GM21737 (cell line): Measurements from ENCODE around the gene CERS1.
"Not testable (repeated sequence)": the region's sequence is repeated elsewhere in the genome, so short reads cannot be mapped to it uniquely, and the experiment has no call there.

Source experiments
- ATAC-seq: cut with Tn5 transposase; IDR thresholded peaks from one replicate; pipeline ENCODE4 v1.9.1; 2021; ENCODE audit warnings: mild to moderate bottlenecking, moderate library complexity; ENCODE audit not compliant: unreplicated experiment

CERS1 gene

DNA sequence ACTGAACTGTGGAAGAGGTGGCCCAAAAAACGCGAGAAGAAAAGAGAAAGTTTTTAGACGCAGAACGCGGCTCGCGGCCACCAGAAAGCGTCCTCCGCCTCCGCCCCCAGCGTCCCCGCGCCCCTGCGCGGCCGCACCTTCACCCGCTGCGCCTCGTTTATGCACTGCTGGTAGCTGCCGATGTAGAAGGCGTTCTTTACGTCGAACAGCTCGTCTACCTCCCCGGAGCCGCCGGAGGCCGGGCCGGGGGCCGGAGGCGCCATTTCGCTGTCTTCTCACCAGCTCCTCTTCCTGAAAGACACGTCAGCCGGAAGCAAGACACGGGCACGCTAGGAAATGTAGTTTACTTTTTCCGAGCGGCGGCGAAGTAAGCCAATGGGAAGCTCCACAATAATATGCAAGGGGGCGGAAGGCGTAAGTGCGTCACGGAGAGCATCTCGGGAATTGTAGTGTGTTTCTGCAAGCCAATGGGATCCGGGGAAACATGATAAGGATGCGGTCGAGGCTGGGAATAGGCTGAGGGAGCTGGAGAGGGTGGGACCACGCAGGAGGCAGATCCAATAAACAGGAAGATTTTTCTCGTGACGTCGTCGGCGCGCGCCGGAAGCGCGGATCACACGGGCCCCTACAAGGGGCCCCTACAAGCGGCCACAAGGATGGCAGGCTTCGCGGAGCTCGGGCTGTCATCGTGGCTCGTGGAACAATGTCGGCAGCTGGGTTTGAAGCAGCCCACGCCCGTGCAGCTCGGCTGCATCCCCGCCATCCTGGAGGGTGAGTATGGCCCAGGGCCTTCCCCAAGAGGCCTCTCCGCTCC, 23.3 kb upstream of the CERS1 start, which contains the start of the genes COPE and DDX49:
Gene COPE (minus strand): TSS at position 302 of the 814 bp plus-strand sequence. CDS start 39 bp downstream, at position 263.
Gene DDX49 (plus strand): TSS at position 630 of the 814 bp plus-strand sequence. CDS start 27 bp downstream, at position 657.
- peak; percentile 86 for ATAC-seq

DNA sequence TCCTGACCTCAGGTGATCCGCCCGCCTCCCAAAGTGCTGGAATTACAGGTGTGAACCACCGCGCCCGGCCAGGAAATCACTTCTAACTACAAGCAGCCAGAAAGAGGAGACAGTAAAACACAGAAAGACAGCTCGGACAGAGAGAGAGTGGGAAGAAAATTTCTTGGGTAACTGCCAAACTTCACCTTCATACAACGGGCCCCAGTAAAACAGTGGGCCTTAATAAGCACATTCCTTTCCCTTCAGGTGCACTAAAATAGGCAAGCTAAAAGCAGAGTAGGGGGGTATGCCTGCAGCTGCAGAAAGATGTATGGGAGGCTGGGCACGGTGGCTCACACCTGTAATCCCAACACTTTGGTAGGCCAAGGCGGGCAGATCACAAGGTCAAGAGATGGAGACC, 21.6 kb upstream of the CERS1 start:
- not testable (repeated sequence) for ATAC-seq

DNA sequence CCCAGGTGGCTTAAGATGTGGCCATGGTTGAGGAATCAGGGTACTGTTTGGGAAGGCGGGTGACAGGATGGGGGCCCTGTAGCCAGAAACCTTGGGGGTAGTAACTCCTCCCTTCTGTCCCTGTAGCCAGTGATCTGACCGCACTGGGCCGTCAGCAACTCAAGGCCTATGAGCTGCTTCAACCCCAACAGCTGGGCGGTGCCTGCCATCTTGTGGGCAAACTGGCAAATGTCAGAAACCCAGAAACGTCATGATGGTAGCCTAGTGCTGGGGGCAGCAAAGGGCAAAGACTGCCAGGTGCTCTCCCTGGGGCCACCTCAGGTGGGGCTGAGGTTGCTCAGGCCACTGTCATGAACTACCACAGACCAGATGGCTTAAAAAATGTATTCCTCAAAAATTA, 19.7 kb upstream of the CERS1 start:
- no peak for ATAC-seq

DNA sequence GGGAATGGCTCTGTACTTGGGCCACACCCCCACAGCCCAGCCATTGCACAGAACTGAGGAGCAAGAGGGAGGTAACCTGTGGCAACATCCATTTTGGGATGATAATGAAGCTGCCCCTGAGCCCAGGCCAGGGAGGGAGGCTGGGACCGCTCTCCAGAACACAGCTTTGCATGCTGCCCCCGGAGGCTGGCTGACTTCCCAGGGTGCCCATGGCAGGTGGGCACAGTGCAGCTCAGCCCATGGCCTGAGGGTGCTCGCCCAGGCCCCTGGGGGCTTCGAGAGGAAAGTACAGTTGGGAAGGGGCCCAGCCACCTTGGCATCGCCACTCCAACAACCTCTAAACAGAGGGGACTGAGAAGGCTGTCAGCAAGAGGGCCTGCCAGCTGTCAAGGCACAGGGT, 17.5 kb upstream of the CERS1 start:
- no peak for ATAC-seq

DNA sequence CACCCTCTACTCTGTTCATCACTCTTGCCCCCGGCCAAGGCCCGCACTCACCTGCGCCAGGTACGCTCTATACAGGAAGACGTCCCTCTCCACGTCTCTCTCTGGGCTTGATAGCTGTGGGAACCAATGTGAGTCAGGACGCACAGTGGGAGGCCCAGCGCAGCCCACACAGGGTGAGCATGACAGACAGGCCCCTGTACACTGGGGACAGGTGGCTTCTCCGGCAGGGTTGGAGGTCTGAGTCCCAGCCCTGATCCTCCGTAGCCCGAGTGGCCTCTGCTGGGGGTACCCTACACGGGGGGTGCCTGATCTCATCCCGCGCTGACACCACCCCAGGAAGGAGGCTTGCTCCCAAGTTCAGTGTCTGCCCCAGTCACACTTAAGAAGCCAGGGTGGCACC, 17.0 kb upstream of the CERS1 start:
- no peak for ATAC-seq

DNA sequence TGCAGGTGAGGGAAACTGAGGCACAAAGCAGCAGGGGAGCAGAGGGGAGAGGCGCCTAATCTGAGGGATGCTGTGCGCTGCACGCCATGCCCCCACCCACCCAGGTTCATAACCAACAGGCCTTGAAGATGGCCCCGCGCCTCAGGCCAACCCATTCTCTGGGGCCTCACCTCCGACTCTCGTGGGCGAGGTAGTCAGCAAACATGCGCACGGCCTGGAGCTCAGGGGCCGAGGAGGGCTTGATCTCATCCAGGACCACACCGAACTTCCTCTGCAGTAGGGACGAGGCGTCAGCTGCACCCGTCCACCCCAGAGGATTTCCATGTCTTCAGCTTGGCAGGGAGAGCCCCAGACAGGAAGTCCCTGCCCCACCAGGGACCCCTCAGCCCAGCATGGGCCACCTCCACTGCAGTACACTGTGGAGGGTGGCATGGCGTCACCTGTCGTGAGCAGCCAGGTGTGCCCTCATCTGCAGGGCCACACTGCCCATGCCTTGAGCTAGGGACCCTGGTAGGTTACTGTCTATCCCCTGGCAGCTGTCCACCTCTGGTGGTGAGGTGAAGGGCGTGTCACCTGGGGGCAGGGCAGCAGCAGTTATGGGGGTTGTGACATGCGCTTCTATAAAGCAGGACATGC, 15.0 kb upstream of the CERS1 start:
- ATAC-seq, result no peak

DNA sequence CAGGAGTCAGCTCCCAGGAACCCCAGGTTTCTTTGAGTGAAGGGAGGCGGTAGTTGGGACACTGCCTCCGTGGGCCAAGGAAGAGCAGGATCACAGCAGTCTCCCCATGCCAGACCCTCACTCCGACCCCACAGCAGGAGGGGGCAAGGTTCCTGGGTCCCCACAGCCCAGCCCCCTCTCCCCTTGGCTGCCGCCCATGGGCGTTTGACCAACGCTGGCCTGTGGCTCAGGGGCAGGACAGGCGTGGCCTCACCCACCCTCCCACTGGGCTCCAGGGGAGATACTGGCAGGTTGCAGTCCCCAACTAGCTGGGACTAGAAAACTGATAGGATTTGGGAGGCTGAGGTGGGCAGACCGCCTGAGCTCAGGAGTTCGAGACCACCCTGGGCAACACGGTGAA, 14.1 kb upstream of the CERS1 start:
- no peak for ATAC-seq

DNA sequence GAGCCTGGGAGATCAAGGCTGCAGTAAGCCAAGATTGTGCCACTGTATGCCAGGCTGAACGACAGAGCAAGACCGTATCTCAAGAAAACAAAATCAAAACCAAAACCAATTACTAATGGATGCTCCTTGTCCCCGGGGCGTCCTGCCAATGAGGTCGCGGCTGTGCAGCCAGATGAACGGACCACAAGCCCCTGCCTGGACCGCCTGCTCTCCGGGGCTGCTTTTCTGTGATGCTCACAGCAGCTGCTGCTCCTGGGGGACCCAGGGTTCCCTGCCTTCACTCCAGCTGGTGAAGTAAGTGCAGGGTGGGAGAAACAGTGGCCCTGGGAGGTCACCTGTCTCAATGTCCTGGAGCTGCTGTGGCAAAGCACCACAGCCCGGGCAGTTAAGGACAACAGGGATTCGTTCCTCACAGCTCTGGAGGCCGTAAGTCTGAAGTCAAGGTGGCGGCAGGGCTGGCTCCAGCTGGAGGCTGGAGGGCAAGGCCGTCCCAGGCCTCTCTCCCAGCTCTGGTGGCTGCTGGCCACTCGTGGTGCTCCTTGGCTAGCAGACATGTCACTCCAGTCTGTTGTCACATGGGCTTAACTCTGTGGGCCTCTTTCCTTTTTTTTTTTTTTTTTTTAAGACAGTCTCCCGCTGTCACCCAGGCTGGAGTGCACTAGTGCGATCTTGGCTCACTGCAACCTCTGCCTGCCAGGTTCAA, 13.1 kb upstream of the CERS1 start:
- ATAC-seq, result no peak

DNA sequence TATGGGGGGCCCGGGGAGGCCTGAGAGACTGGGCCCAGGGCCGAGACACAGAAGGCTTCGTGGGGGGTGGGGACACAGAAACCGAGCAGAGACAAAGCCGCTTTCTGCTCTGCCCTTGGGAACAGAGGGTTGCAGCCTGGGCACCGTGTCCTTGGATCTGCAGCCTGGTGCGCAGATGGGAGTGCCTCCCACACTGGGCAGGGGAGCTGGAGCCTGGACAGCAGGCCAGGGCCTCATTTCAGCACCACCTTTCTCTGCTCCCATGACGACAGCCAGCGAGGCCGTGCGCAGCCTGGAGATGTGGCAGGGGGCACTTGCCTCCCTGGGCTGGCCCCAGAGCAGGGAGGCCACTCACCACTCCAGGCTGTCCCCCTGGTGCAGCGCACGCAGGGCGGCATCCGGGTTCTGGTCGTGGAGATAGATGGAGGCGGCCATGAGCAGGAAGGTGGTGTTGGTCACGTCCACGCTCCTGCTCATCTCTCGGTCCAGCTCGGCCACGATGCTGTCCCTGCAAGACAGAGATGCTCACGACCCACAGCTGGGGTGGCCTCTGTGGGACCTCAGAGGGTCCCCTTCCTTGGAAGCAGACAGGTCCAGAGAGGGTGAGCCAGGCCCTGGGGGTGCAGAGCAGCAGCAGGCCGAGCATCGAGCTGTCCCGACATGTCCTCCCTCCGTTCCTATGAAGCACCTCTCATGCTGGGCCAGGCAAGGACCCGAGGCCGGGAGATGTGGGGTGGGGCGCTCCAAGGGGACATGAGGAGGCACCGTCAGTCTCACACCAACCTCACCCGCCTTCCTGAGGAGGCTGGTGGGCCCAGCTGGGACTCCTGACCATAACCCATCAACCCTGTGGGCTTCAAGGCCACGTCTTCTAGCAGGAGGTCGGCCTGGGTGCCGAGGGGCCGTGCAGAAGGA, 10.9 kb upstream of the CERS1 start:
- no peak for ATAC-seq

DNA sequence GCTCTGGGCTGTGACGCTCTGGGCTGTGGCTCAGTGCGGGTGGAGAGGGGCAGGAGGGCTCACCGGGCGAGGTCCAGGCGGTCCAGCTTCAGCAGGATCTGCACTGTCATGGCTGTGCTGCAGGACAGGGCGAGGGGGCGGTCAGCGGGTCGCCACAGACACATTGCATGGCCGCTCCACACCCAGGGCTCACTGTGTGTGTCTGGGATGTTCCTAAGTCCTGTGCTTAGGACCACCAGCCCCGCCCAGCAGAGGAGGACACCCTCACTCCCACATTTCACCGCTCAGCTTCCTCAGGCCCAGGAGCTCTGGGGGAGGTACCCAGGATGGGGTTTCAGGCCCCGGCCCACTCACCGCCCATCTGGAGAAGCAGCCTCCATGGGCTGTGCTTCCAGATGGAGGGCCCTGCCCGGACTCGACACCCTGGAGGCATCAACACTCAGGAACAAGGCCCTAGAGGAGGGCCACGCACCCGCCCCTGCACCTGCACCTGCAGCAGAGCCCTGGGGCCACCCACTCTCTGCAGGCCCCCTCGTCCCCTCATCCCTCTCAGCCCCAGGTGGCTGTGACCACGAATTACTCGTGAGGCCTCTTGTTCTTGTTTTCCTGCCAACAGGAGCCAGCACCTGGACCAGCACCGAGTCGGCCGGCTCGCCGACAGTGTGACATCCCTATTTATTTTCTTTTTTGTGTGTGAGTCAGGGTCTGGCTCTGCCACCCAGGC, 9.7 kb upstream of the CERS1 start:
- ATAC-seq, result no peak

DNA sequence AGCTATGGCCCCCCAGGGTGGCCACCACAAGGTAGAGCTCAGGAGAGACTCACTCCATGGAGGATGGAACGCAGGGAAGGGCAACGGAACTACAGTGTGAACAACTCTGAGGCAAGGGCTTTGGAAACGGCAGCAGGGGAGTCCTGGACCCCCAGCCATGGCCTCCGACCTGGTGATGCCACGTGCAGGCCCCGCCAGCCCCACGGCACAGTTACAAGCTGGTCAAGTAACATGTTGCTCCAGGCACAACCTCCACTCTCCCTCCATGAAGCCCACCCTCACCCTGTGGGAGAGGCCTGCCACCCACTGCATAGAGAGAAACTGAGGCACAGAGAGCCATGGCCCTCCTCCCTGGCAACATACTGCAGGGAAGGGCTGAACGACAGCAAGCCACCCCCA, 9.1 kb upstream of the CERS1 start:
- ATAC-seq, result no peak

DNA sequence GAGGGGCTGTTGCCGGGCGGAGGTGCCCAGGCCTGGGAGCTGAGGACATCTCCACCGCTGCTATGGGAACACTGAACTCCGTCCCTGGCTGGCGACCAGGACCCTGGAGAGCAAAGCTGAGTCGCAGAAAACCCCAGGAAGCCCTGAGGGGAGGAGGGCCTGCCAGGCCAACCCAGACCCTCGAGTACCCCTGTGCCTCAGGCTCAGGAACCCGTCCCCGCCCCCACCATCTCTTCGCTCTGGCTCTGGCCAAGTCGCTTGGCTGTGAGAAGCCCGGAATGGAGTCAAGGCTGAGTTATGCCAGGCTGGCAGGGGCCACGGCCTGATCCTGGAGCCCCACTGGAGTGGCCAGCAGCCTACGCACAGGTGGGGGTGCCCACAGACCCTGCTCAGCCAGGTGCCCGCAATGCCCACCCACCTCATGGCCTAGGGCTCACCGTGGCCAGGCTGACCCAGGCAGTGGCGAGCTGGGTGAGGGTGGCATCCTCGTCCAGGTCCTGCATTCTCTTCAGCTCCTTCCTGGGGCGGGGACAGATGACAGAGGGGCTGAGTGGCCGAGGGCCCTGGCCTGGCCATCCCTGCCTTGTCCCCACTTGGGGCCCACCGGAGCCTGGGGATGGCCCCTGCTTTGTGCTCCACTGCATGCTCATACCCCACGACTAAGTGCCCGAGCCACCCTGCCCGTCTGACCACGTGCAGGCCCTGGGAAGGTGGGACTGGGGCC, 8.5 kb upstream of the CERS1 start:
- ATAC-seq, result no peak

DNA sequence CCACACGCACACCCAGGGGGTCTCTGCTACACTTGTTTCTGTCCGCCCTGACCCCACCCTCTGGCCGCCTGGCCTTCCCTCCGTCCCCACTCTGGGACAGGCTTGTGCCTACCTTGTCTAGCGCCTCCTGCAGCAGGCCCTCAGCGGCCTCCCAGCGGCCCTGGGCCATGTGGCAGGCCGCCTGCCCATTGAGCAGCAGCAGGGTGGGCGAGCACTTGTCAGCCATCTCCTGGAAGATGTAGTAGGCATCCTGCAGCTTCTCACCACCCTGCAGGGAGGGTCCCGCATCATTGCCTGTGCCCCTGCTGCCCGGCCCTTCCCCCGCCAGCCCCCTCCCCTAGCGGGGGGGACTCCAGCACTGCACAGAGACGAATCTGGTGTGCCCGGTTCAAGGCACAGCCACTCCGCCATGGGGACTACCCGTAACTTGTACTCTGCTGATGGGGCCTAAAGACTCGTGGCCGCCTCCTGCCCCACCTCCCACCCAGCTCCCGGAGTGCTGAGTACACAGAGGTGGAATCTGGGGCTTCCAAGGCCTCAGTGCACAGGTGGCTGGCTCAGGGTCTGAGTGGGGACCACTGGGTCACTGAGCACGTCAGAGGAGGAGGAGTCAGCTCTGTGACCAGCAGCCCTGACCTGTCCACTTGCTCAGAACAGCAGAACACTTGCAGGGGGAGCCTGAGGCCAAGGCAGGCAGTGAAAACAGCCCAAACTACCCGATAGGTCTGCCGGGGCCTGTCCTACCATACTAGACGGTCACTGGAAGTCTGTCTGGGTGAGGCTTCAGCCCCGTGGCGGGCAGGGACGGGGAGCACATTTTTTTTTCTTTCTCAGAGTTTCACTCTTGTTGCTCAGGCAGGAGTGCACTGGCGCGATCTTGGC, 7.4 kb upstream of the CERS1 start:
- no peak for ATAC-seq

DNA sequence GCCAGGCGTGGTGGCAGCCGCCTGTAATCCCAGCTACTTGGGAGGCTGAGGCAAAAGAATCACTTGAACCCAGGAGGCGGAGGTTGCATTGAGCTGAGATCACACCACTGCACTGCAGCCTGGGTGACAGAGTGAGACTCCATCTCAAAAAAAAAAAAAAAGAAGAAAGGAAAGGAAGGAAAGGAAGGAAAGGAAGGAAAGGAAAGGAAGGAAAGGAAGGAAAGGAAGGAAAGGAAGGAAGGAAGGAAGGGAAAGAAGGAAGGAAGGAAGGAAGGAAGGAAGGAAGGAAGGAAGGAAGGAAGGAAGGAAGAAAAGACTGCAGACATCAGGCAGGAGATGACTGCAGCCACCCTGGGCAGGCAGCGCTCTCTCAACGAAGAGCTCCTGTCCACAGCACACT, 6.6 kb upstream of the CERS1 start:
- ATAC-seq, result not testable (repeated sequence)

DNA sequence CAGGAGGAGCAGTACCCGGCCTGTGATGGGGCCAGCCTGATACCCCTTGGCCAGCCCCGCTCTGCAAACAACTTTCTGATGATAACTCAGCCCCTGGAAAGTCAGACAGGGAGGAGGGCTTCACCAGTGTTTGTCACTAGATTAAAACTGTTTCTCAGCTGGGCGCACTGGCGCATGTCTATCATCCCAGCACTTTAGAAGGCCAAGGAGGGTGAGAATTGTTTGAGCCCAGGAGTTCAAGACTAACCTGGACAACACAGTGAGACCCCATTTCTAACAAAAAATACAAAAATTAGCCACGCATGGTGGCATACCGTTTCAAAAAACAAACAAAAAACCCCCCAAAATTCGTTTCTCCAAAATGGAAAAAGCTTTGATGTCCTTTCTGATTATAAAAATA, 5.5 kb upstream of the CERS1 start:
- no peak for ATAC-seq

DNA sequence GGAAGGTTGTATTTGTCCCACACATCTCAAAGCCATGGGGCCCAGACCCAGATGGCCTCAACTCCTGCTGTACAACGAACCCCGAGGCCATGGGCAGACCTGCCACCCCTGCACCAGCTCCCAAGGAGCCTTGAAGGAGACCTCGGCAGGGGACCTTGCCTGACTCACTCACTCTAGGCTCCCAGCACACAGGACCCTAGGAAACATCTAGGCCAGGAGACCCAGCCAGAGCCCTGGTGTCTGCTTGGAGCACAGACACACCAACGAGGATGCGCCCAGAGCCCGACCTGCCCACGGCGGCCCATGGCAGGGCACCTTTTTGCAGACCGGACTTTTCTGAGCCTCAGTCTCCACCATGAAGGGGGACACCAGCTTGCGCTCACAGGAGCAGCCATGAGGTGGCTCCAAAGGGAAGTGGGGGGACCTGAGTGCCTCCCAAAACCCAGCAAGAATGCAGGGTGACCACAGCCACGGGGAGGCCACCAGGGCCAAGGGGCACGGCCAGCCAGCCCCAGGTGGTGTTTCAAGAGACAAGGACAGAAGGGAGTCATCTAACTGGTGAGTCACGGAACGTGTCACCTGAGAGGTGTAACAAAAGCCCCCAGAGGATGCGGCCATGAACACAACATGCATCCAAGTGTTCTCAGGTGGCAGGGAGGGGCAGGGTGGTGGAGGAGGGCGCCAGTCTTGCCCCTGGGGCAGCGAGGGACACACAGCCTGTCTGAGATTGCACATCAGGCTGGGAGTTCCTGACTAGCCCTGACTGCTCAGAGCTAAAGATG, 4.9 kb upstream of the CERS1 start:
- no peak for ATAC-seq
